SU-DHL-6 (cell line): Measurements from ENCODE around the gene AHDC1.

Source experiments
- H2AFZ ChIP-seq: fragments of 200-600 bp; sonication (generic); 2 replicates; pipeline ENCODE4 v1.6.1; 2014; ENCODE audit warnings: low read depth, mild to moderate bottlenecking, moderate library complexity, mixed read lengths, antibody characterized with exemption, low read length; ENCODE audit not compliant: severe bottlenecking
- H3F3A ChIP-seq: fragments of 200-600 bp; shearing (Covaris generic); 2 replicates; pipeline ENCODE4 v1.6.0; 2016; ENCODE audit warnings: antibody characterized with exemption, mild to moderate bottlenecking; ENCODE audit not compliant: insufficient read depth
- H3K27ac ChIP-seq: fragments of 200-600 bp; sonication (generic); 2 replicates; pipeline ENCODE4 v1.5.1; 2016; ENCODE audit warnings: low read depth, mild to moderate bottlenecking, low read length, moderate library complexity, mixed read lengths
- H3K27me3 ChIP-seq: fragments of 200-600 bp; sonication (generic), shearing (Covaris generic); 2 replicates; pipeline ENCODE4 v1.6.0; 2014; ENCODE audit warnings: mild to moderate bottlenecking, low read length
- H3K36me3 ChIP-seq: fragments of 200-600 bp; sonication (generic); 2 replicates; pipeline ENCODE4 v1.6.1; 2014; ENCODE audit warnings: mild to moderate bottlenecking, low read length, mixed read lengths
- H3K4me2 ChIP-seq: fragments of 300-600, 200-600 bp; shearing (Covaris generic), sonication (generic); 2 replicates; pipeline ENCODE4 v1.6.0; 2014; ENCODE audit warnings: low read length, low read depth, mild to moderate bottlenecking; ENCODE audit not compliant: poor library complexity, severe bottlenecking
- H3K4me3 ChIP-seq: fragments of 200-600 bp; sonication (generic); 2 replicates; pipeline ENCODE4 v1.5.1; 2014; ENCODE audit warnings: antibody characterized with exemption, low read length, mild to moderate bottlenecking, mixed read lengths; ENCODE audit not compliant: insufficient read depth, poor library complexity, severe bottlenecking
- H3K79me2 ChIP-seq: fragments of 200-600 bp; sonication (generic); 2 replicates; pipeline ENCODE4 v1.6.1; 2014; ENCODE audit warnings: mild to moderate bottlenecking, low read length, moderate library complexity; ENCODE audit not compliant: insufficient read depth
- H3K9ac ChIP-seq: fragments of 200-600 bp; sonication (generic); 2 replicates; pipeline ENCODE4 v1.7.0; 2014; ENCODE audit warnings: mild to moderate bottlenecking, low read length
- H3K9me2 ChIP-seq: fragments of 200-600 bp; sonication (generic); replicated peaks from 2 replicates; pipeline ENCODE4 v1.6.1; 2014; ENCODE audit warnings: low read length; ENCODE audit not compliant: insufficient read depth
- H3K9me3 ChIP-seq: fragments of 200-600 bp; sonication (generic); 2 replicates; pipeline ENCODE4 v1.6.1; 2014; ENCODE audit warnings: low read length, mixed read lengths; ENCODE audit not compliant: insufficient read depth
- H4K20me1 ChIP-seq: fragments of 200-600 bp; sonication (generic); 2 replicates; pipeline ENCODE4 v1.6.1; 2014; ENCODE audit warnings: low read depth, mild to moderate bottlenecking, antibody characterized with exemption, low read length, moderate library complexity, mixed read lengths
- EZH2phosphoT487 ChIP-seq: fragments of 200-600 bp; sonication (generic), shearing (Covaris generic); conservative IDR thresholded peaks from 2 replicates; pipeline ENCODE4 v1.6.1; 2018; ENCODE audit warnings: mild to moderate bottlenecking, antibody characterized with exemption, low read length, moderate library complexity, mixed read lengths
- TF ChIP-seq, protein P1 (sequence below): fragments of 200-600 bp; sonication (generic); IDR thresholded peaks from one replicate; pipeline ENCODE4 v1.5.1; 2017; ENCODE audit warnings: antibody characterized with exemption, mild to moderate bottlenecking, low read length, moderate library complexity; ENCODE audit not compliant: insufficient read depth, poor library complexity, severe bottlenecking

Gene AHDC1

DNA sequence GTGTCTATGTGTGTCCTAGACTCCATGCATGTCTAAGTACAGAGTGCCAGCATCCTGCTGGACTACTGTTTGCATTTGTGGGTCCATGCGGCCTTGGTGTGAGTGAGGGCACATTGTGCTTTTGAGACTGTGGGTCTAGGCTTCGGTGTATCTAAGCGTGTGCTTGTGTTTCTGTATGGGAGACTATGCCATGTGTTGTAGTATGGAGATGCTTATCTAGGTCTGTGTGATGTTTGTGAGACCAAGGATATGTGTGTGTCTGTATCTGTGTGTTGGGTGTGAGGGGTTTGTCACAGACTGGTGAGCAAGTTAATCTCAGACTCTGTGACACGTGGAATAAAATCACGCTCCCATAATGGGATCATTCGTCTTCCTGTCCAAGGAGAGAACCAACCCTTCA, 14.5 kb downstream of the AHDC1 start:
- Histone ChIP-seq H3K4me2 (no peak overlapping the region), H3K27me3 (no peaks in the 10 kb centered on the region), H3K9me3 (no peaks in the 10 kb centered on the region), H3K9me2 (no peaks in the 10 kb centered on the region), H3K4me3 (no peak overlapping the region), H2AFZ (no peak overlapping the region), H3K36me3 (no peaks in the 10 kb centered on the region), H3K79me2 (no peaks in the 10 kb centered on the region), H4K20me1 (no peaks in the 10 kb centered on the region), H3K9ac (no peak overlapping the region), H3F3A (no peaks in the 10 kb centered on the region), H3K27ac (no peak overlapping the region)
- TF ChIP-seq, protein P1, sequence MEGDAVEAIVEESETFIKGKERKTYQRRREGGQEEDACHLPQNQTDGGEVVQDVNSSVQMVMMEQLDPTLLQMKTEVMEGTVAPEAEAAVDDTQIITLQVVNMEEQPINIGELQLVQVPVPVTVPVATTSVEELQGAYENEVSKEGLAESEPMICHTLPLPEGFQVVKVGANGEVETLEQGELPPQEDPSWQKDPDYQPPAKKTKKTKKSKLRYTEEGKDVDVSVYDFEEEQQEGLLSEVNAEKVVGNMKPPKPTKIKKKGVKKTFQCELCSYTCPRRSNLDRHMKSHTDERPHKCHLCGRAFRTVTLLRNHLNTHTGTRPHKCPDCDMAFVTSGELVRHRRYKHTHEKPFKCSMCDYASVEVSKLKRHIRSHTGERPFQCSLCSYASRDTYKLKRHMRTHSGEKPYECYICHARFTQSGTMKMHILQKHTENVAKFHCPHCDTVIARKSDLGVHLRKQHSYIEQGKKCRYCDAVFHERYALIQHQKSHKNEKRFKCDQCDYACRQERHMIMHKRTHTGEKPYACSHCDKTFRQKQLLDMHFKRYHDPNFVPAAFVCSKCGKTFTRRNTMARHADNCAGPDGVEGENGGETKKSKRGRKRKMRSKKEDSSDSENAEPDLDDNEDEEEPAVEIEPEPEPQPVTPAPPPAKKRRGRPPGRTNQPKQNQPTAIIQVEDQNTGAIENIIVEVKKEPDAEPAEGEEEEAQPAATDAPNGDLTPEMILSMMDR, result no peak
- TF ChIP-seq EZH2phosphoT487, result no peak

DNA sequence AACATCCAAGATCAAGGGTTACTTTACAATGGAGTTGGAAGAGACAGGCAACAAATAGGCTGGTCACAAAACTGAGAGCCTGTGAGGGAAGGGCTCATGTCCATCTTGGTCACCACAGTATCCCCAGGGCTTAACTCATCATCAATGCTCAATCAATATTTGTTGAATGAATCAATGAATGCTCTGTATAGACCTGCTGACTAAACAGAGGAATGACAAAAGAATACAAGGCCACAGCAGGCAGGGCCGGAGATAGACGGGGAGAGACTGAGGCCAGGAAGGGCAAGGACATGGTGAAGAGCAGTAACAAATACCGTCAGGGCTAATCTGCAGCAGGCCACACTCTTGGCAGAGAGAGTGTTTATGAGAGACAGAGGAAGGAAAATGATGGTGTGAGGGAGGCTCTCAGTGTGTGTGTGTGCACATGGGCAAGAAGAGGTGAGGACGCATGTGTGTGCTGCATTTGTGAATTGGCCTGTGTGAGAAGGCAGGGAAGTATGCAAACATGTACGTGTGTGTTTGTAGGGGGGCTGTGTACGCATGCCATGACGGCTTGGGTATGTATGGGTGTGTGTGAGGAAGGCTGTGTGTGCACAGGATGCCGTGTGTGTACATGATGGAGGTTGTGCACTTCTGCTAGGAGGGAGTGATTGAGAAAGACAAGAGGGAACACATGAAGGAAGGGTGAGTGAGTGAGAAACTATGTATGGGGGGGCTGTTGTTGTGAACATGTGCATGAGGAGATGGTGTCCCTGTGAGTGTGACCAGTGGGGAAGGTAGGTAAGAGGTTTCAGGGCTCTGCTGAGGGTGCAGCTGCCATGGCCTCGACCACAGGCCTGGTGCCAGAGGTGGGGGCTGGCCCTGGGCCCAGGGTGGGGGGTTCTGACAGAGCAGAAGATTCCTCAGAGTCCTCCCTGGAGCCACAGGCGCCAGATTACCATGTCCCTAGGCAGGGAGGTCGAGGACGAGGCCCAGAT, 15.4 kb downstream of the AHDC1 start:
- Histone ChIP-seq H3K9me3 (no peaks in the 10 kb centered on the region), H3K27me3 (no peaks in the 10 kb centered on the region), H4K20me1 (no peaks in the 10 kb centered on the region), H2AFZ (no peak overlapping the region), H3K9ac (no peak overlapping the region), H3K9me2 (no peaks in the 10 kb centered on the region), H3K4me2 (no peak overlapping the region), H3F3A (no peaks in the 10 kb centered on the region), H3K4me3 (no peak overlapping the region), H3K27ac (no peak overlapping the region), H3K36me3 (no peaks in the 10 kb centered on the region), H3K79me2 (no peaks in the 10 kb centered on the region)
- no peak for TF ChIP-seq EZH2phosphoT487
- TF ChIP-seq, protein P1, result no peak

- no peak for TF ChIP-seq EZH2phosphoT487
- TF ChIP-seq, protein P1, result no peak
- Histone ChIP-seq H3K27ac (no peak overlapping the region), H3K27me3 (no peaks in the 10 kb centered on the region), H2AFZ (no peak overlapping the region), H3F3A (no peaks in the 10 kb centered on the region), H3K79me2 (no peaks in the 10 kb centered on the region), H3K9me3 (no peaks in the 10 kb centered on the region), H3K36me3 (no peaks in the 10 kb centered on the region), H3K9ac (no peak overlapping the region), H3K4me2 (no peak overlapping the region), H4K20me1 (no peaks in the 10 kb centered on the region), H3K4me3 (no peak overlapping the region), H3K9me2 (no peaks in the 10 kb centered on the region)
Measured at GRCh38 chr1:27585684-27586083, 18.3 kb downstream of the AHDC1 start.
